GM10266 (cell line): ENCODE measurements around the gene ARF5.

Experiments used
- DNase-seq: peaks from one replicate; pipeline ENCODE4 v3.0.0; 2012; ENCODE audit errors: extremely low spot score
- CTCF ChIP-seq: IDR thresholded peaks from 2 replicates; pipeline ENCODE4 v1.5.1; 2012; ENCODE audit warnings: mild to moderate bottlenecking, low read depth; ENCODE audit not compliant: control insufficient read depth, insufficient read depth; ENCODE audit errors: missing control alignments

Gene ARF5

DNA sequence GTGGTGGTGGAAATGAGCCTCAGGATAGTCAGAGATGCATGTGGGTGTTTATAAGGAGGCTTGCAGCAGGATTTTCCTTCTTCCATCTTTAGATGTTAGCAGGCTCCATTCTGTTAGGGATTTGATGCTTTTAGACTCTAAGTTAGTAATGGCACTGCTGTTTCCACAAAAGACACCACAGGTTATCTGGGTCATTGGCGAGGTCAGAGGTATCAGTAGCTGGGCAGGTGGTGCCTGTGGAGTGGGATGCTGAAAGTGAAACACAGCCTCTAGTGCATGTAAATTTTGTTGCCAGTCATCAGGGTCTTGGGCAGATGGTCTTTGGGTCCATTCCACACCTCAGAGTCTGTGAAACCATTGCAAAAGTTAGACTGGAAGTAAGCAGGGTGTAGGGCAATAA is 30.6 kb downstream of the ARF5 start:
- no peak for DNase-seq
- TF ChIP-seq CTCF, result no peak

- no peak for TF ChIP-seq CTCF
- DNase-seq, result no peak
Observed at GRCh38 chr7:127619681-127620405, 31.6 kb downstream of the ARF5 start.

GRCh38 chr7:127620406-127621233 is 32.4 kb downstream of the ARF5 start:
- DNase-seq, result no peak
- TF ChIP-seq CTCF, result no peak

- DNase-seq, result no peak
- no peak for TF ChIP-seq CTCF
Observed at GRCh38 chr7:127625331-127625730, 37.1 kb downstream of the ARF5 start.

DNA sequence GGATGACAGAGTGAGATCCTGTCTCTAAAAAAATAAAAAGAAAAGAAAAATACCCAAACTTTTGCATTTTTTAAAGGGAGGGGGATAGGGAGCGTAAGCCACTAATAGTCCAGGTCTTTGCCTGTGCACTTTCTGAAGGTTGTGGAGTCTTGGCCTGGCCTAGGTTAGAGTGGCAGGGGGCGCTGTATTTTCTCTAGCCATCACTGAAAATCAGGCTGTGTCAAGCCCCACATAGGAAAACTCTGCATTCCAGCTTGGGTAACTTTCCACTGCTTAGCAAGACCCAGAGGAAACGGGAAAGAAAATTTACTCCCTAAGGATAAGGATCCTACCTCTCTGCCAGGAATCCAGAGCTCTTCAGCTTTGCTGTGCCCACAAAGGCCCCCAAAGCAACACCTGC is 40.2 kb downstream of the ARF5 start:
- peak; percentile 27 for TF ChIP-seq CTCF
- DNase-seq, result no peak

- peak; percentile 30 for DNase-seq
- TF ChIP-seq CTCF, result peak; percentile 50
Observed at GRCh38 chr7:127629268-127629854, 41.1 kb downstream of the ARF5 start.
